GM21786 (cell line): ENCODE results near the gene ADGRL1.
"Not testable (repeated sequence)": the region's sequence is repeated elsewhere in the genome, so short reads cannot be mapped to it uniquely, and the experiment has no call there.

Experiments used
- ATAC-seq: cut with Tn5 transposase; IDR thresholded peaks from one replicate; pipeline ENCODE4 v1.9.1; 2021; ENCODE audit not compliant: unreplicated experiment

ADGRL1 gene

DNA sequence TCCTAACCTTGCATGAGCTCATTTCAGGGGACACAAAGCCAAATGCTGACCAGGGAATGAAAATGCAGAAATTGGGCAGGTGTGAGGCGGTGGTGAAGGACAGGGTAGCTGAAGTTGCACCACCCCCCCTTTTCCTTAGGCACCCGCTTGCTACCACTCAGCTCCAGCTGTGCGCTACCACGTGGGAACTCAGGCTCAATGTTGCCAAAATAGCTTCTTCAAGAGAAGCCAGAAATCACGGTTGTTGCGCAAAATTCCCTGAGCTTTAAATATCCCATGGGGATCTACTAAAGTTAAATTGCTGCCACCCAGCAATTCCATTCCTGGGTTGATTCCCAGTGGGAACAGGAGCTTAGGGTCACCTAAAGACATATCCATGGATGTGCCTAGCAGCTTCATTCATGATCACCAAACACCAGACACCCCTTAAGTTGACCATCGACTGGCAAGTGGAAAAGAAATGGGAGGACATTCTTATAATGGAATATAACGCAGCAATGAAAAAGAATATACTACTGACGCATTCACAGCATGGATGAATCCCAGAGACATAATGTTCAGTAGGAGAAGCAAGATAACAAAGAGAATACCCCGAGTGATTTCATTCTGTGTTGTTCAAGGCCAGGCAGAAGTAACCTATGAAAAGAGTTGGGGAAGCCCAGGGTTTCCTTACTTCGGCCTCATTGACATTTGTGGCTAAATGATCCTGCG, 12.8 kb upstream of the ADGRL1 start:
- no peak for ATAC-seq

DNA sequence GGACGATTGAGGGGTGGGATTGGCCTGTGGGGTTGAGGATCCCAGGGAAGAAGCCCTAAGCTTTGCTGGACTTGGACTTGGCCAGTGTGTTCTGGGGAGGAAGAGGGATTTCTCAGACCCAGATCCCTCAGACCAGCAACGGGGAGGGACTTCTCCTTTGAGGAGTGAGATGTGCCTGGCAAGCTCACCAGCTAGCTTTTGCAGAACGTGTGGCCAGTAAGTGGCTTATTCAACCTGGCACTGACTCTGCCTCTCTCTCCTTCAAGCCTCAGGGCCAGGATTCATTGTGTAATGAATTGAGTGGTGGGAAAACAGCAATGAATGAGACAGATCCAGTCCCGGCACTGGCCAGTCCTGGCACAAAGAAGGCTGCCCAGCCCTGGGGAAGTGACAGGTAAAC, 11.9 kb upstream of the ADGRL1 start:
- ATAC-seq = not testable (repeated sequence)

DNA sequence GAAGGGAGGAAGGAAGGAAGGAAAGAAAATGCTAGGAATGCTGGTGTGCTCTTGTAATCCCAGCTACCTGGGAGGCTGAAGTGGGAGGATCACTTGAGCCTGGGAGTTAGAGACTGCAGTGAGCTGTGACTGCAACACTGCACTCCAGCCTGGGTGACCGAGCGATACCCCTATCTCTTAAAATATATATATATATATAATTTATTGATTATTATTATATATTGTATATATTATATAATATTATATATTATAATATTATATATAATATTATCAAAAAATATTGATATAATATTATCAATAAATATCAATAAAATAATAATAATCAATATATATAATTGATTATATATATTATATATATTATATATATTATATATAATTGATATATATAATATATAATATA, 8.6 kb upstream of the ADGRL1 start:
- no peak for ATAC-seq

DNA sequence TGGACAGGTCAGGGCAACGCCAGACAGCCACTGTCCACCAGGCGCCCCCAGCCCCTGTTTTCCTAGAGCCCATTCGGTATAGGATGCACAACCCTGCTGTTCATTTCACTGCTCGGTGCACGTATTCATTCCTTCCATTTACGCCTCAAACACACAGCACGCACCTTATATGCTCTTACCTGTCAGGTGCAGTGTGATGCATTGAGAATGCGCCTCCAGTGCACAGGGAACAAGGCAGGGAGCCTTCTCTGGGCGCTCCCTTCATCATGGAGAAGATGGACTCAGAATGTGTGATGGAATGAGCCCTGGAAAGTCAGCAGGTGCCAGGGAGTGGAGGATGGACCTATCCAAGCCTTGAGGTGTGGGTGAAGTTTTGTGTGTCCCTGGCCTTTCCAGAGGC, 4.2 kb upstream of the ADGRL1 start:
- ATAC-seq = not testable (repeated sequence)

DNA sequence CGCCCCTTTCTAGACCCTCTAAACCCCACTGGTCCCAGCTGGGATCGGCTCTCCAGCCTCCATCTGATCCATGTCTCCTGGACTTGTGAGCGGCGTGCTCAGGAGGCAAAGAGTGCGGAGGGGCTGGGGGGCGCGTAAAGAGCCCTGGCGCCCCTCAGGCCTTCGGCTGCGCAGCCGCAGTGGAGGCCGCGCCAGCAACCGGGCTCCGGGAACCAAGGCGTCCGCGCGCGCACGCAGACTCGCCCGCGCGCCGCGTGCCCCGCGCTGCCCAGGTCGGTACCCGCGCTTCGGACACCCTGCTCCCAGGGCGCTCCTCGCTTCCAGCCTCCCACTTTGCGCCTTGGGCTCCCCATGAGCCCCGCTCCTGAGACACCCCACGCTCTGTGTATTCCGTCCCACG, 3.4 kb upstream of the ADGRL1 start:
- not testable (repeated sequence) for ATAC-seq

DNA sequence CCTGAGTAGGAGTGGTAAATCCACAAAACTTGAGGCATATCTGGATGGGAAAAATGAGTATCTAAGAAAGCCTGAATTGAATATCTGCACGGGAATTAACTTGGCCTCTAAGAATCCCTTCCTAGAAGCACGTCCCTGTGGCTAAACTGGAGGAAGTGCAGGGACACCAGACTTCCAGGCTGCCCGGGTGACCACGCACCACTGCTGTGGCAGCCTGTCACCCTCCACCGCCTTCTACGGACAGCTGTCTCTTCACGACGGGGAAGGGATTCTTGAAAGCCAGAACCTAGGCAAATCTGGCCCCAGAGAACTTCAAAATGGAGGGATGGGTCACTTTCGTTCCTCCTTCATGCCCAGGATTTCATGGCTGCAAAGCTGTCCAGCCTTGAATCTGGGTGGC, 2.5 kb upstream of the ADGRL1 start:
- not testable (repeated sequence) for ATAC-seq

DNA sequence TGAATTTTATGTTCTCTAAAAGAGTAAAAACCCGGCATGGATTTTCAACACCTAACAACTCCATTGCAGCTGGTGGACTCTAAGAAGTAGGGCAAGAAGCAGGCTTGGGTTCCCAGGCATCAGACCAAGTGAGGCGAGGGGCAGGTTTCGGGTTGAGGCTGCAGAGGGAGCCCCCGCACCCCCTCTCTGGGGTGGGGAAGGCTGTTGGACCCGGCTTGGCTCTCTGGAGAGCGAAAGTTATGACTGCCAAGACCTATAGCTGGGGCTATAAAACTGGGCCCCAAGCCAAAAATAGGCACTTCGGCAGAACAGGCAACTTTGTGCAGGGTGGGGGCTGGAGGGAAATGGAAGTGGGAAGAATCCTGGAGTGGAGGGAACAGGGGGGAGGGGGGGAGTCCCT, 1.8 kb upstream of the ADGRL1 start:
- ATAC-seq = not testable (repeated sequence)

DNA sequence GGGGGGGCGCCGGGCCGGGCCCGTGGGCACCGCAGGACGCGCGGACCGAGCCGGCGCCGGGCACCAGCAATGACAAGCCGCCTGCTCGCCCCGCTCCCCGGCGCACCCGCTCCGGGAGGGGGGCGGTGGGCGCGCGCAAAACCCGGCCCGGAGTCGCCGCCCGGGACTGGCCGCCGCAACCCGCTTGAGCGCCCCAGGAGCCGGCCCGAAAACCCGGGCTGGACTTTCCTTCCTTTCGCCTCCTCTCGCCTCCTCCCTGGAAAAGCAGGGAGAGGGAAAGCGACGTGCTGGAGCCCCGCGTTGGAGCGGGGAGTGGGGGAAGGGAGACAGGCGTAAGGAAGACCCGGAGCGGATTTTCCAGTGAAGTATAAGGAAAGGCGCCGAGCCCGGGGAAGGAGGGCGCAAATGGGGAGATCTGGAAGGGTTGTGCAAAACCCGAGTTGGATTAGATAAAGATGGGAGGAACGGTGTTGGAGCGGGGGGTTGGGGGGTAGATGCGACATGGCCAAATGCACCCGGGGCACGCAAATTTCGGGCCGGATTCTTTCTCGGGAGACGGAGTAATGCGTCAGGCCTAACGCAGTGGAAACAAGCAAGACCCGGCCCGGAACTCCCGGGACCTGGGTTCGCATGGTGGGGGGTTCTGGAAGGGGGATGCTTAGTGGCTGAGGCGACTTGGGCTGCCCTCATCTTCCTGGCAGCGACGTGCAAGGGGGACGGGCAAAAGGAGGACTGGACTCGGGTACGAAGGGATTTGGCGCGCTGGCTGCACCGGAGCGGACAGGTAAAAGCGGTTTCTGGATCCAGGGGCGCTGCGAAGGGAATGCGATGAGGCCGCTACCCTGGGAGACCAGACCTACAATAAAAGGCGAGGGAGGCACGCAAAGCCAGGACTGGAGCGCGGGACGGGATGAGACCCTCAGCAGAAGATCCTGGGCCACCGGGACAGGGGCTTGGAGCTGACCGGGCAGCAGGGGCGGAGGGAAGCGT, 1.1 kb upstream of the ADGRL1 start:
- not testable (repeated sequence) for ATAC-seq

DNA sequence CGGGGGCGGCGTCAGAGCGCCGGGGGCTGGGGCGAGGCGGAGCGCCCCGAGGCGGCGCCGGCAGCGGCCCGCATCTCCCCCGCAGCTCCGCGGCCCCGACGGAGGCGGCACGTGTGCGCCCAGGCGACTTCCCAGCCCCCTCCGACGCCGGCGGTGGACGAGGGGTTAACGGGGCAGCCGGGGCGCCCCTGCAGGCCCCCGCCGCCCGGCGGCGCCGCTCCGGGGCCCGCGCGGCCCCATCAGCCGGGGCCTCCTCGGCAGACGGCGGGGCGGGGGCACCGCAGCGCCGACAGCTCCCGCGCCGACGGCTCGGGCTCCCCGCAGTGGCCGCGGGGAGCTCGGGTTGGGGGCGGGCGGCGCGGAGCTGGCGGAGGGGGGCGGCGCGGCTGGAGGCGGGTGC, 339 bp upstream of the ADGRL1 start:
- ATAC-seq = not testable (repeated sequence)

DNA sequence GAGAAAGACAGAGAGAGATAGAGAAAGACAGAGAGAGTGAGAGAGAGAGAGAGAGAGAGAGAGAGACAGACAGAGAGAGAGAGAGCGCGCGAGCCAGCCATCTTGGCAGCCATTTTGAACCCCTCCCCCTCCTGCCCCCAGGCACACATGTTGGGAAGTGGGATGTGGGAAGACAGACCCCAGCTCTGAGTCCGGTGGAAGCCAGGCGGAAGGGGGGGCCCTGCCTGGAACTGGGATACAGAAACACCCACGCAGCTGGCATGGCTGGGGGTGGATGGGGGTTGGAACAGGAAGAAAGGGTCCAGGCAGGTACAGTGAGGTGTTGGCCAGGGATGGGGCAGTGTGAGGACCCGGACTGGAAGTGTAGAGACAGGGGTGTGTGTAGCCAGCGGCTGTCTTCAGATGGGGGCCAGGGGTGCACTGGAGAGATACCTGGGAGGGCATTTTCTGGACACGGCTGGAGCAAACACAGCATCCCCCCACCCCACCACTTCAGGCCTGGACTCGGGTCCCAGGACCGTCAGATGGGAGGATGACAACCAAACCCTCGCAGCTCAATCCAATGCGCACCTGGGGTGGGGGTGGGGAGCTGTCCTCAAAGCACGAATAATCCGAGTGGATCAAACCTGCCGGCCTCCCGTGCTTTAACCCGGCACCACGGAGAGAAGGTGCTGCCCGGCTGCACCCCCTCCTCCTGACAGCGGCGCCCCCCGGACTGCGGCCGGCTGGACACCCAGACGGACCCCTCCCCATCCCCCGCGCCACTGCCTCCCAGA, 1.1 kb downstream of the ADGRL1 start:
- not testable (repeated sequence) for ATAC-seq

DNA sequence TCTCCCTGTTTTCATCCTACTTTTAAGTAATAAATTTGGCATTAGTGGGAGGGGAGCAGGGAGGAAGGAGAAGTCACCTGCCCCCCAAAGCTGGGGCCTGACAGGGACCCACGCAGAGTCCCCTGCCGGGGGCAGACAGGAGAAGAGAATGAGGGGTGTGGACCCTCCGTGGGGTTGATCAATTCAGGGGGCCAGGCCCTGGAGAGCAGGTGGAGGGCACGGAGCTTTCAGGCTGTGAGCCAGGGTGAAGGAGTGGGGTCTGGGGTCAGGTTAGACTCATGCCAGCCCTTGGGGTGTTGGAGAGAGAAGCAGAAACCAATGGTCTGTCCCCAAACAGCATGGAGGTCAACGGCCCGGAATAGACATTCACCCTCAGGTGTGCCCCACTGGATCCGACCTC, 1.8 kb downstream of the ADGRL1 start:
- ATAC-seq = not testable (repeated sequence)

DNA sequence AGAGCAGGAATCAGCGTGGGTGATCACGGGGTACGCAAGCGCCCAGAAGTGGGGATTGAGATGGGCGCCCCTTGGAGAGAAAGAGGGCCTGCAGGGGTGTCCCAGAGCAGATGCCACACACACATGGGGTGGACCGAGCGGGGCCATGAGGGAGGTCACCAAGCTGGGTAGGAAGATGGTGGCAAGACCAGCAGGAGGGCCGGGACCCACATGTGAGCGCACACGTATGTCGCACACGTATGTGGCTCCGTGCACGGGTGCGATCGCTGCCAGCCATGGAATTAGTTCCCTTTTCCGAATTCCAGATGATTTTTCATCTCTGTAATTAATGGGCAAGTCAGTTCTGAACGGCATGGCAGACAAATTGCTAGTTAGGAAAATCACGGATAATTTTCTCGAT, 2.2 kb downstream of the ADGRL1 start:
- not testable (repeated sequence) for ATAC-seq

DNA sequence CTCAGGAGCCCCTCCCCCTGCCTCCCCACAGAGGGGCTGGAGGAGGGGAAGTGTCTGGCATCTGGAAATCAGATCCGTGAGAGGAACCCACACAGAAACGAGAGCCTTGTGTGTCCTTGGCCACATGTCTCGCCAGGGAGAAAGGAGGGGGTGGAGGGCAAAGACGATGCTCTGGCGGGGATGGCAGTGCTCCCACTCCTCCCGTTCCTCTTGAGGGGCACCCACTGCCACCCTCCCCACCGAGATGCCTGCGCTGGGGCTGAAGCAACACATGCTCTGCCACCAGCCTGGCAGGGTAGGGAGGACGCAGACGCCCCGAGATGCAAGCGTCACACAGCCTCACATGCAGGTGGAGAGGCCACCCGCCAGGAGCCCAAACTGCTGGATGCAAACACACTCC, 2.8 kb downstream of the ADGRL1 start:
- ATAC-seq = no peak

DNA sequence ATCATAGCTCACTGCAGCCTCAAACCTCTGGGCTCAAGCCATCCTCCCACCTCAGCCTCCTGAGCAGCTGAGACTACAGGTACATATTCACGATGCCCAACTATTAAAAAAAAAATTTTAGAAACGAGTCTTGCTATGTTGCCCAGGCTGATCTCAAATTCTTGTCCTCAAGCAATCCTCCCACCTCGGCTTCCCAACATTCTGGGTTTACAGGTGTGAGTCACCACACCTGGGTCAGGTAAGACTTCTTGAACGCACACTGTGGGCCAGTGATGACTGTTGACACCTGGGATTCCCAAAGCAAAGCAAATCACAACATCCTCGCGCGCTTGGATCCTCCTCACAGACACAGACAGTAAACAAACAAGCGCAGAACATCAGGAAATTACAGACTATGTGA, 4.5 kb downstream of the ADGRL1 start:
- ATAC-seq = not testable (repeated sequence)

DNA sequence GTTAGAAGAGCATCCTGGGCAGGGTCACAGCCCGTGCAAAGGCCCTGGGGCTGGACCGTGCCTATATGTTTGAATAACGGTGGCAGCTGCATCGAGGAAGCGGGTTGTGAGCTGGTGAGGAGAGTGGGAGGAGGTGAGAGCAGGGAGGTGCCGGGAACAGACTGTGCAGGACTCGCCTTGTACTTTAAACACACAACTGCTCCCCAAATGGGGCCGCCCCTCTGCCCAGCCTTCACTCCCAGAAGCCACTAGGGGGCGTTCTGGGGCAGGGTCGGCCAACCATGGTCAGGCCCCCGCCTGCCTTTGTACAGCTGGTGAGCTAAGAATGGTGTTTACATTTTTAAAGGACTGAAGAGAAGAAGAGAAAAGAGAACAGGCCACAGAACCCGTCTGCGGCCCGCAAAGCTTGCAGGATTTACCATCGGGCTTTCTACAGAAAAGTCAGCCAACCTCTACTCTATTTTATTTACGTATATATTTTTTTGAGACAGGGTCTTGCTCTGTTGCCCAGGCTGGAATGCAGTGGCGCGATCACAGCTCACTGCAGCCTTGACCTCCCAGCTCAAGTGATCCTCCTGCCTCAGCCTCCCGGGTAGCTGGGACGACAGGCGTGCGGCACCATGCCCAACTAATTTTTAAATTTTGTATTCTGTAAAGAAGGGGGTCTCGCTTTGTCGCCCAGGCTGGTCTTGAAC, 5.7 kb downstream of the ADGRL1 start:
- not testable (repeated sequence) for ATAC-seq

DNA sequence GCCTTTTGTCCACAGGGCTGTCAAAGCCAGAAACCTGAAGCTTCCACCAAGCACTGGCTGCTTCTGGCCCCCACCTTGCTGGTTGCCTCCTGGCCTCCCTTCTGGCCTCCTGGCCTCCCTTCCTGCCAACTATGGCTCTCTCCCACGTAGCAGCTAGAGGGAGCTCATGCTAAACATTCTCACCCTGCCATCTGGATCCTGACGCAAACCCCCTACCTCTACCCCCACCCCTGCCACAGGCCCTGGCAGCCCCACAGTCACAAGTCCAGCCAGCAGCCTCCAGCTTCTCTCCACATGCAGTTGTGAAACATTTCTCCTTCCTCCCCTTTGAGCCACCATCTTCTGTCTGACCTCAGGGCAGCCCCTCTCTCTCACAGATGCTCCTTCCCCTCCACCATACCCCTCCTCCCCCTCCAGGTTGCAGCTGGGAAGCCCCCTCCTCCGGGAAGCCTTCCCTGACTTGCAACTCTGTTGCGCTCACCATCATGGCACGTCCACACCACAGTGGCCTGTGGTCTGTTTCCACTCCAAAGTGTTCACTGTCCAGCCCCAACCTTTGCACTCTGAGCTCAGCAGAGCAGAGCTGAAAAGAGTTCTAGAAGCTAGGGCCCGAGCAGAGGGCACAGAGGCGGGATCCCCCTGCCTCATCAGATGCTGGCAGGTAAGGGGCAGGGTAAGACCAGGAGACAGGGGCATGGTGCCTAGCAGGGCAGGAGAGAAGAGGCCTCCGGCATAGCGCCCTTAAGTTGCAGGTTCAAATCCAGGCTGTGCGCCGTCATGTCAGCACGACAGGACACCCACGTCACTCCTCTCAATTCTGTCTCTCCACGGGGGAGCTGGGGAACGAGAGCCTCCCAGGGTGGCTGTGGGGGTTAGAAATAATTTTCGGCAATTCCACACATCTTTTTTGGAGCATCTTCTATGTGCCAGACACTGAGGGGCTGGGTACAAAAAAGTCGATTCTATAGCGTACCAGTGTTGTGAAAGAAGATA, 7.3 kb downstream of the ADGRL1 start:
- no peak for ATAC-seq

DNA sequence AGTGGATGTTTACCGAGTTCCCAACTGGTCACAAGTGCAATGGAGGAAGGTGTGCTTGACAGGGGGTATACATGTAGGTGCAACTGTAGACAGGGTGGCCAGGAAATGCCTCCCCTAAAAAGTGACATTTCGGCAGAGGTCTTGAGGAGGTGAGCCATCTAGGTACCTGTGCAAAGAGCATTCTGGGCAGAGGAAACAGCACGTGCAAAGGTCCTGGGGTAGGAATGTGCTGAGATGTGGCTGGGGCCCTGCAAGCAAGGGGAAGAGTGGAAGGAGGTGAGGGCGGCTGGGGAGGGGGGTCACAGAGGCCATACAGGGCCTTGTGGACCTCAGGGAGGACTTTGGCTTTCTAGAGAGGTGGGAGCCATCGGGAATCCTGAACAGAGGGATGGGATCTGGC, 8.1 kb downstream of the ADGRL1 start:
- no peak for ATAC-seq

DNA sequence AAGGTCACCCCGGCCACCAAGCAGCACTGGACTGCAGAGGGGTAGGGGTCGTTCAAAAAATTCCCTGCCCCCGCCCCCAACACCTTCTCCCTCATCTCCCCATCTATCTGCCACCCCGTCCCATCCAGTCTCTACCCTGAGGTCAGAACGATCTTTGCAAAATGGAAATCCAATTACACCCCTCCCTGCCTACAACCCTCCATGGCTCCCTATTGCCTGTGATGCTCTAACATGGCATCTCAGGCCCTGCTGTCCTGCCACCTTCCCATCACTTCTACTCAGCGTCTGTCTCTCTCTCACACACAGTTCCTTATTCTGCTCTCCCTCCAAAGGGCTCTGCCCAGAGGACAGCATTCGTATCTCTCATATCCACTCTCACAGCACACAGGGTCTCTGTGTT, 8.7 kb downstream of the ADGRL1 start:
- ATAC-seq = not testable (repeated sequence)

DNA sequence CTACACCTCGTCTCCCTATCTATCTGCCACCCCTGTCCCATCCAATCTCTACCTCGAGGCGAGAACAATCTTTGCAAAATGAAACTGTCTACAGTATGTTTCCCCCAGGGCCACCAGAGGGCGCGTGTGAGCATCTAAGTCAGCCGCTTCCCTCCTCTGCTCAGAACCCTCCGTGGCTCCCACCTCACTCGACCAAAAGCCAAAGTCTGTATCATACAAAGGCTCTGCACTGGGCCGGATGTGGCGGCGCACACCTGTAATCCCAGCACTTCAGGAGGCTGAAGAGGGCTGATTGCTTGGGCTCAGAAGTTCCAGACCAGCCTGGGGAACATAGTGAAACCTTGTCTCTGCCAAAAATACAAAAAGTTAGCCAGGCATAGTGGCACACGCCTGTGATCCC, 9.9 kb downstream of the ADGRL1 start:
- ATAC-seq = not testable (repeated sequence)
